ENCODE results near the gene HSP90AB1.

The HSP90AB1 gene

GRCh38 chr6:44269921-44270525 lies 23.1 kb downstream of the HSP90AB1 start, which contains the start of gene TMEM151B:
TMEM151B (plus strand) TSS chr6:44270450; CDS start chr6:44270743, 293 bp downstream.
- DNase-seq: peak; percentile 60

GRCh38 chr6:44270526-44271405 lies 23.9 kb downstream of the HSP90AB1 start:
- DNase-seq: no peak

GRCh38 chr6:44271406-44271723 lies 24.5 kb downstream of the HSP90AB1 start:
- DNase-seq: no peak

- DNase-seq: no peak
Observed at GRCh38 chr6:44271914-44272313, 25.0 kb downstream of the HSP90AB1 start.

- no peak for DNase-seq
Observed at GRCh38 chr6:44272529-44272928, 25.6 kb downstream of the HSP90AB1 start.

GRCh38 chr6:44272999-44273566 lies 26.2 kb downstream of the HSP90AB1 start:
- DNase-seq: no peak

- no peak for DNase-seq
Observed at GRCh38 chr6:44273617-44274016, 26.7 kb downstream of the HSP90AB1 start.

GRCh38 chr6:44275271-44275748 lies 28.4 kb downstream of the HSP90AB1 start:
- peak; percentile 58 for DNase-seq

GRCh38 chr6:44275749-44276648 lies 29.1 kb downstream of the HSP90AB1 start:
- DNase-seq: peak; percentile 67

GRCh38 chr6:44276667-44277640 lies 30.1 kb downstream of the HSP90AB1 start:
- no peak for DNase-seq

- DNase-seq: no peak
Observed at GRCh38 chr6:44277763-44278162, 30.9 kb downstream of the HSP90AB1 start.

GRCh38 chr6:44278315-44278714 lies 31.4 kb downstream of the HSP90AB1 start:
- DNase-seq: no peak

GRCh38 chr6:44278774-44279697 lies 32.1 kb downstream of the HSP90AB1 start:
- no peak for DNase-seq

GRCh38 chr6:44284121-44284520 lies 37.2 kb downstream of the HSP90AB1 start:
- DNase-seq: no peak

GRCh38 chr6:44284867-44285266 lies 38.0 kb downstream of the HSP90AB1 start:
- no peak for DNase-seq

GRCh38 chr6:44285552-44286284 lies 38.8 kb downstream of the HSP90AB1 start:
- no peak for DNase-seq

- no peak for DNase-seq
Observed at GRCh38 chr6:44286285-44286565, 39.3 kb downstream of the HSP90AB1 start.

GRCh38 chr6:44286747-44287146 lies 39.8 kb downstream of the HSP90AB1 start:
- DNase-seq: no peak

- DNase-seq: no peak
Observed at GRCh38 chr6:44289726-44290260, 42.9 kb downstream of the HSP90AB1 start.

- no peak for DNase-seq
Observed at GRCh38 chr6:44291841-44292240, 44.9 kb downstream of the HSP90AB1 start.

Measured in activated CD8-positive, alpha-beta memory T cell treated with anti-CD3 and anti-CD28 coated beads for 24 hours (primary cell).